GM19099 (cell line): ENCODE measurements around the gene PRKAG1.

Experiments used
- POLR2A ChIP-seq: IDR thresholded peaks from 3 replicates; pipeline ENCODE4 v1.6.1; 2011; ENCODE audit warnings: low read depth; ENCODE audit not compliant: insufficient read length; ENCODE audit errors: extremely low read depth

Gene PRKAG1

DNA sequence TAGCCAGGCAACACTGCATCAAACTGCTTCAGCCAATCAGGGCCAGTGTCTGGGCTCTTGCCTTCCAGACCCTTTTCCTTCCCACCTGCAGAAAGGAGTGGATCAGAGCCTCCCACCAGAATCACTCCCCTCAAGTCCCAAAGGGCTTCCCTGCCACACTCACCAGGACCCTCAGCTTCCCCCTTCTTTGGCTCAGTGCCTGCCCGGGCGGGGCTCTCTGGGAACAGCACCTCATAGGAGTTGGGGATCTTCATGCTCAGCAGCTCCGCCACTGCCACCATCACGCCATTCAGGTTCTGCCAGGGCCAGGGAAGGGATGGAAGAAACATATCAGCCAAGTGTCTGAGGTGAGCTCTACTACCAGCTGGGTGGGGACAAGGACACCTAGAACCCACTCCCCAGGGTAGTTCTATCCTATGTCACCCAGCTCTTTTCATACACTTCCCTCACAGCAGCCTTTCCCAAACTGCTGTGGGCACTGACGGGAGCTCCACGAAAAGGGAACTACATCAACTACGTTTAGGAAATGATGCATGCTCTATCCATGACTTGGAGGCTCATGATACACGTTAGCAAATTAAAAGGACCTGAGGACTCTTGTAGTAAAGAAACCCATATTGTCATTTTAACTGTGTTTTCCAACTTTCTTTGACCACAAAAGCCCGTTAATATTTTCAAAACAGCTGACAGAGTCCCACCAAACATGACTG, 9.4 kb upstream of the PRKAG1 start:
- TF ChIP-seq POLR2A: no peak

DNA sequence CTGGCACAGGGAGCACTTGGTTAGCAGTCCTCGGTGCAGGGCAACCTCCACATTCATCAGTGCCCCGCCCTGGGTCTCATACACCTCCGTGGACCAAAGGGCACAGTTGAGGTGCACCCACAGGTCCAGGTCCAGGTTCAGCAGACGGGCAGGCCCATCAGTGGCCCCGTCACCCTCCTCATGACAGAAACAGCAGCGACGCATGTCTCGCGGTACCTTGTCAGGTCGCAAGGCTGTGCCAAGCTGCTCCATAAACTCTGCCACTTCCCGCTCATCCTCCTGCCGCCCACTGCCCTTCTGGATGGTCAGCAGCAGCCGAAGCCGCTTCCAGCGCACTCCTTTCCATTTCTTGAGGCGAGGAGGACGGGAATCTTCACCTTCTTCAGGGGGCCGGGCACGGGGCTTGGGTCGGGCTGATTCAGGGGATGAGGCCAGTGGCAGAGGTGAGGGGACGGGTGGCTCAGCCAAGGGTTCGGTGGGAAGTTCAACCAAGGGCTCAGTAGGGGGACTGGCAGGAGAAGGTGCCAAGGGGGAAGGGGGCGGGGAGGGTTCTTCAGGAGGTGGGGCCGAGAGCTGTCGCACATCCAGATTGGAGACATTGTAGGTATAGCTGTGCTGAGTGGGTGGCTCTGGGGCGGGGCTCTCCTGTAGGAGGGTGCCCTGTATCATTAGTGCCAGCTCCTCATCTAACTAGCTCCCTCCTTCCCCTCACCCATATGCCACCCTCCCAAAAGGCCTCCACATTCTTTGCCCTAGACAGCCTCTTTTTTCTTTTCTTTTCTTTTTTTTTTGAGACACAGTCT, 8.3 kb upstream of the PRKAG1 start:
- no peak for TF ChIP-seq POLR2A

- no peak for TF ChIP-seq POLR2A
Measured at GRCh38 chr12:49026101-49026500, 7.5 kb upstream of the PRKAG1 start.

DNA sequence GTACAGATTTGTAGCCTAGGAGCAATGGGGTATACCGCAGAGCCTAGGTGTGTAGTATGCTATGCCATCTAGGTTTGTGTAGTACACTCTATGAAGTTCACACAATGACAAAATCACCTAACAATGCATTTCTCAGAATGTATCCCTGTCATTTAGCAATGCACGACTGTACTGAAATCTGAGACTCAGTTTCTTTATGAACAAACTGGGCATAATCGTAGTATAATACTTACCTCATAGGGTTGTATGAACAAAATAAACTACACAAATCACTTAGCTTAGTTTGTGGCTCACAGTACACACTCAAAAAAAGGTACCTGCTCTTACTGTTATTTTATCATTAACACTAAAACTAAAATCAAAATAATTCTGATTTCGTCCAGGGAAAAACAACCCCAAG, 6.9 kb upstream of the PRKAG1 start:
- no peak for TF ChIP-seq POLR2A

- no peak for TF ChIP-seq POLR2A
Measured at GRCh38 chr12:49024543-49024942, 6.0 kb upstream of the PRKAG1 start.

- no peak for TF ChIP-seq POLR2A
Measured at GRCh38 chr12:49023812-49024211, 5.2 kb upstream of the PRKAG1 start.

GRCh38 chr12:49022558-49023178, 4.1 kb upstream of the PRKAG1 start:
- no peak for TF ChIP-seq POLR2A

GRCh38 chr12:49021292-49021915, 2.8 kb upstream of the PRKAG1 start:
- no peak for TF ChIP-seq POLR2A

GRCh38 chr12:49020441-49020840, 1.9 kb upstream of the PRKAG1 start:
- no peak for TF ChIP-seq POLR2A

GRCh38 chr12:49019443-49020324, 1.1 kb upstream of the PRKAG1 start:
- no peak for TF ChIP-seq POLR2A

GRCh38 chr12:49019120-49019430, 499 bp upstream of the PRKAG1 start:
- no peak for TF ChIP-seq POLR2A

DNA sequence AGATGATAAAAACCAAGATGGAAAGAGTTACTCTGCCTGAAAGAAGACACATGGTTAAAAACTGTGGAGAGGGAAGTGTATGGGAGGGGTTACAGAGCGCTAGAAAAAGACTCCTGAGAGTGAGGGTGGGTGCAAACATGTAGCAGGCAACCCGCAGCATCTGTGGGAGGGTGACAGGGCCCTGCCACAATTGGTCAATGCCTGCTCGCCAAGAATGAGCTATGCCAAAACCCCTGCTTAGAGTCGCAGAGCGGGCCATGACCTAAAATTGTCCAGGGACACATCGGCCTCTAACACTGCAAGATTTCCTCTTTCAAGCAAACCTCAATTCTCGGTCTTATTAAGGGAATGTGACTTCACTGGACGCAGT, 700 bp downstream of the PRKAG1 start:
- no peak for TF ChIP-seq POLR2A

GRCh38 chr12:49015196-49015595, 3.4 kb downstream of the PRKAG1 start:
- TF ChIP-seq POLR2A: no peak

DNA sequence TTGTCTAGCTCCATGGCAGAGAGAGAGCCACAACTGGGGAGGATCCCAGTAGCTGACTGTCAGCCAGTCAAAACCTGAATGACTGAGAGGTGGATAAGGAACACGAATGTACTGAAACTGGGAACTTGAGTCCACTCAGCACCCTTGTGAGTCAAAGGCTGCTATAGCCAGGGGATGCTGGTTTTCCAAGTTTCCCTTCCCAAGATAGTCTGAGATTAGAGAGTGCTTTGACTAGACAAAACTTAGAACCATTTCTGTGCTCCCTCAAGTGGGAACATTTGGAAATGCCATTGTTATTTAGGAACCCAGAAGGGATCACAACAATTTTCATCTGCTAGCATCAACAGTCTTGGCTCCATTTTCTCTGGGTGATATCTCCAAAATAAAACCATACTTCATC, 4.0 kb downstream of the PRKAG1 start:
- no peak for TF ChIP-seq POLR2A

DNA sequence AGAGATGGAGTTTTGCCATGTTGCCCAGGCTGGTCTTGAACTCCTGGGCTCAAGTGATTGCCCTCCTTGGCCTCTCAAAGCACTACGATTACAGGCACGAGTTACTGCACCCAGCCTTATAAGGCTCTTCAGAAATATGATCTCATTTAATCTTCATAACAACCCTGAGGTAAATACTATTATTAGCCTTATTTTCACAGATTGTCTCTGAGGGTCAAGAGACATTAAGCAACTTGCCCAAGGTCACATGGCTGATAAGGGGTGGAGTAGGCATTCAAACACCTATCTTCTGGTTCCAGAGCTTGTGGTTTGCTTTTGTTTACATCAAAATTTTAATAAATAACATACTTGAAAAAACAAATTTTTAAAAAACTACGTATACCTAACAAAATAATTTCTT, 5.1 kb downstream of the PRKAG1 start:
- TF ChIP-seq POLR2A: no peak
